PC-3 (cell line): ENCODE data around the gene PTPRN2. TPM values are rescaled to one million over a fixed set of nuclear protein-coding genes. Genes with fewer than 3 reads are reported as not detected.

Experiments
- ATAC-seq: fragments of 200-7000 bp; cut with Tn5 transposase; 2 replicates; pipeline ENCODE4 v1.9.1; 2020; ENCODE audit warnings: mild to moderate bottlenecking, moderate library complexity
- BruUV-seq: library from RNA; stranded (reverse); fragments of 400-500 nt; replicated peaks from 2 replicates; lab custom pipeline; 2021; lab: Mats Ljungman, UMichigan
- CTCF ChIA-PET: fragments of 300-600 bp; sonication (Branson Sonifier 250); formaldehyde crosslinking; loops from one replicate; lab custom pipeline; 2022; ENCODE audit warnings: antibody characterized with exemption; lab: Charles Lee
- POLR2A ChIA-PET: fragments of 300-600 bp; sonication (Branson Sonifier 250); formaldehyde crosslinking; loops from one replicate; lab custom pipeline; 2022; ENCODE audit warnings: antibody characterized with exemption; ENCODE audit not compliant: unreplicated experiment; lab: Charles Lee
- DNase-seq: peaks from one replicate; pipeline ENCODE4 v3.0.0-alpha.2; 2015
- H2AFZ ChIP-seq: fragments of 300-600 bp; sonication (generic); 2 replicates; pipeline ENCODE4 v1.6.0; 2016; ENCODE audit warnings: antibody characterized with exemption, low read length
- H3F3A ChIP-seq: fragments of 300-600 bp; sonication (generic); one replicate; pipeline ENCODE4 v1.6.0; 2017; ENCODE audit warnings: antibody characterized with exemption, low read length, control low read depth, mild to moderate bottlenecking; ENCODE audit not compliant: unreplicated experiment
- H3K27ac ChIP-seq: fragments of 300-600 bp; sonication (generic); 2 replicates; pipeline ENCODE4 v1.5.1; 2016; ENCODE audit warnings: mild to moderate bottlenecking, low read length
- H3K27me3 ChIP-seq: fragments of 300-600 bp; sonication (generic); 2 replicates; pipeline ENCODE4 v1.6.1; 2016; ENCODE audit warnings: low read length, mixed read lengths
- H3K36me3 ChIP-seq: fragments of 300-600 bp; sonication (generic); 2 replicates; pipeline ENCODE4 v1.6.1; 2016; ENCODE audit warnings: low read depth, mixed run types, low read length, mixed read lengths
- H3K4me1 ChIP-seq: fragments of 300-600 bp; sonication (generic); 2 replicates; pipeline ENCODE4 v1.5.1; 2016; ENCODE audit warnings: low read length; ENCODE audit not compliant: insufficient read depth
- H3K4me2 ChIP-seq: fragments of 300-600 bp; sonication (generic); 2 replicates; pipeline ENCODE4 v1.6.0; 2016; ENCODE audit warnings: low read length
- H3K4me3 ChIP-seq: fragments of 300-600 bp; sonication (generic); 2 replicates; pipeline ENCODE4 v1.5.1; 2016; ENCODE audit warnings: mild to moderate bottlenecking, low read length, mixed read lengths
- H3K79me2 ChIP-seq: fragments of 300-600 bp; sonication (generic); 2 replicates; pipeline ENCODE4 v1.6.1; 2017; ENCODE audit warnings: low read length, mixed read lengths
- H3K9ac ChIP-seq: fragments of 300-600 bp; sonication (generic); 2 replicates; pipeline ENCODE4 v1.6.0; 2016; ENCODE audit warnings: mild to moderate bottlenecking, low read length
- H3K9me2 ChIP-seq: fragments of 300-600 bp; sonication (generic); replicated peaks from 2 replicates; pipeline ENCODE4 v1.6.1; 2016; ENCODE audit warnings: mixed run types, low read length, mixed read lengths
- H3K9me3 ChIP-seq: fragments of 300-600 bp; sonication (generic); 2 replicates; pipeline ENCODE4 v1.6.1; 2016; ENCODE audit warnings: low read length, mixed read lengths
- H4K20me1 ChIP-seq: fragments of 300-600 bp; sonication (generic); 2 replicates; pipeline ENCODE4 v1.6.1; 2016; ENCODE audit warnings: low read length, mixed read lengths
- EZH2 ChIP-seq: fragments of 300-600 bp; sonication (generic); IDR thresholded peaks from one replicate; pipeline ENCODE4 v1.6.1; 2017; ENCODE audit warnings: antibody characterized with exemption, mild to moderate bottlenecking, low read length; ENCODE audit not compliant: unreplicated experiment
- EZH2phosphoT487 ChIP-seq: fragments of 300-600 bp; sonication (generic); IDR thresholded peaks from 2 replicates; pipeline ENCODE4 v1.6.1; 2018; ENCODE audit warnings: mild to moderate bottlenecking, antibody characterized with exemption, low read length, borderline replicate concordance
- intact Hi-C: fragments of 100-400 bp; cut with micrococcal nuclease; formaldehyde crosslinking; loops from 2 replicates; pipeline ENCODE4 v1.9.0; 2023
- total RNA-seq: library from RNA; depleted of rRNA; stranded (reverse); fragments of >200 nt; gene quantifications from 2 replicates; pipeline ENCODE4 v1.2.3, GENCODE V29; 2014
- TF ChIP-seq, protein P1 (sequence below): fragments of 300-600 bp; sonication (generic); conservative IDR thresholded peaks from 2 replicates; pipeline ENCODE4 v1.5.1; 2017; ENCODE audit warnings: antibody characterized with exemption, low read depth, mild to moderate bottlenecking, low read length

PTPRN2 gene
- total RNA-seq, 1 experiment from 2014 or later, result 3.2 TPM

DNA sequence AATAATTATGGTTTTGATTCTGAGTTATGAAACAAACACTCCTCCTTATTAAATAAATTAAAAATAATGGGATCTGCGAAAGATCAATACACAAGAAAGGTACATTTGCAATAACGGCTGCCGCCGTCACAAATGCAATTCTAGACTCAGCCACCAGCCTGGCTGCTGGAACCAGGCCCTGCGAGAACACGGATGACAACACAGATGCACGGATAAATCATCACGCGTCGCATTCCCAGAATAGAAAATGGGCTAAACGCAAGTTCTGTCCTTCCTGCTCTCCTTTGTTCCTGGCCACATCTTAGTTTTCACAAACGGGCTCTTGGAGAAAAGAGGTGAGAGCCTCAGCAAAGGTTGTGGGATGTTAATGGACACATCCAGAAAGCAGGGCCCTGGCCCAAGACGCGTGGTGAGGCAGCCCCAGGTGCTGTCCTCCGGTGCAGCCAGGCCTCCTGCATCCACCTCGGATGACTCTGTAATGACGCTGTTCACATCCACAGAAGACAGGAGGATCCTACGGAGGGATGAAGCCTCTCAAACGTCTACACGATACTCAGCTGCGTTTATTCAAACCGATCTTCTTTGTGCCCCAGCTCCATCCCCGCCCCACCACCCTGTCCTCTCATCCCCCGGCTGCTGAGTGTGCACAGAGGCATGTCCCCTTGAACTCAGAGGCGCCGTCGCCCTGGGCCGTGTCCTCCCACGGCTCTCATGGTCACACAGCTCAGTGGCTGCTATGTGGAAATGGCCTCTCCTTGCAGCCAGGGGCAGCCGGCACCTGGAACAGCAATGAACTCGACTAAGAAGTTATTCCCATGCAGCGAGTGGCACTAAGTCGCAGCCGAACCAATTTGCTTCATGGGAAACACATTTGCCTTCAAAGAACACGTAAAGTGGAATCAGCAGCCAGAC, 197.9 kb downstream of the PTPRN2 start:
- H3K27me3 ChIP-seq, result peaks cover 34% of the 10 kb centered on the region
- intact Hi-C loops, result no loop called here
- POLR2A ChIA-PET, result no interaction called here
- no peak overlapping the region for H3K27ac ChIP-seq
- no peak overlapping the region for H3K4me2 ChIP-seq
- H3K9me2 ChIP-seq, result no peaks in the 10 kb centered on the region
- CTCF ChIA-PET, result interaction anchor here (0.6 kb wide), 1 partner anchor 11 kb away, joined by 3 read pairs; no protein-coding TSS in a partner anchor
- TF ChIP-seq EZH2phosphoT487 (no peak), EZH2 (no peak)
- TF ChIP-seq, protein P1, sequence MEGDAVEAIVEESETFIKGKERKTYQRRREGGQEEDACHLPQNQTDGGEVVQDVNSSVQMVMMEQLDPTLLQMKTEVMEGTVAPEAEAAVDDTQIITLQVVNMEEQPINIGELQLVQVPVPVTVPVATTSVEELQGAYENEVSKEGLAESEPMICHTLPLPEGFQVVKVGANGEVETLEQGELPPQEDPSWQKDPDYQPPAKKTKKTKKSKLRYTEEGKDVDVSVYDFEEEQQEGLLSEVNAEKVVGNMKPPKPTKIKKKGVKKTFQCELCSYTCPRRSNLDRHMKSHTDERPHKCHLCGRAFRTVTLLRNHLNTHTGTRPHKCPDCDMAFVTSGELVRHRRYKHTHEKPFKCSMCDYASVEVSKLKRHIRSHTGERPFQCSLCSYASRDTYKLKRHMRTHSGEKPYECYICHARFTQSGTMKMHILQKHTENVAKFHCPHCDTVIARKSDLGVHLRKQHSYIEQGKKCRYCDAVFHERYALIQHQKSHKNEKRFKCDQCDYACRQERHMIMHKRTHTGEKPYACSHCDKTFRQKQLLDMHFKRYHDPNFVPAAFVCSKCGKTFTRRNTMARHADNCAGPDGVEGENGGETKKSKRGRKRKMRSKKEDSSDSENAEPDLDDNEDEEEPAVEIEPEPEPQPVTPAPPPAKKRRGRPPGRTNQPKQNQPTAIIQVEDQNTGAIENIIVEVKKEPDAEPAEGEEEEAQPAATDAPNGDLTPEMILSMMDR, result no peak
- no peak overlapping the region for H3K4me3 ChIP-seq
- no TSS peak for BruUV-seq
- ATAC-seq, result no peak
- DNase-seq, result no peak
- no peak overlapping the region for H3K9ac ChIP-seq
- H3K36me3 ChIP-seq, result no peaks in the 10 kb centered on the region
- H4K20me1 ChIP-seq, result no peaks in the 10 kb centered on the region
- H3K9me3 ChIP-seq, result no peaks in the 10 kb centered on the region
- no peaks in the 10 kb centered on the region for H3K4me1 ChIP-seq
- H3K79me2 ChIP-seq, result no peaks in the 10 kb centered on the region
- H3F3A ChIP-seq, result no peaks in the 10 kb centered on the region
- no peak overlapping the region for H2AFZ ChIP-seq

DNA sequence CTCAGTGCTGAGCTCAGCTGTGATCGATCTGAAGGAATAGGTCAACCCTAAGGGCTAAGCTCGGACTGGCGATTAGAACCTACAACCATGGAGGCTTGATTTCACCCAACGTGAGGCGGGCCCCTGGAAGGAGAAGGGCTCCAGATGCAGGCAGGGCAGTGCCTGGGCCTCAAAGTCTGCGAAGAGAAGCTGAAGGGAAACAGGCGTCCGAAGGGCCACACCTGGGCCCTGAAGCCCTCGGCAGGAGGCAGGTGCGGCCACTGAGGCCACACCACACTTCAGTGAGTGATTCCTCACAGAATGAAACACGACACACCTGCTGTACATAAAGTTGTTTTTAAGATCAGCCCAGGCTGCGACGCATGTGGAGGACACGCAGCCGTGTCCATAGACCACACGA, 198.7 kb downstream of the PTPRN2 start:
- Histone ChIP-seq H4K20me1 (no peaks in the 10 kb centered on the region), H3K79me2 (no peaks in the 10 kb centered on the region), H3K36me3 (no peaks in the 10 kb centered on the region), H3K4me1 (no peaks in the 10 kb centered on the region), H3K27ac (no peak overlapping the region), H3F3A (no peaks in the 10 kb centered on the region), H2AFZ (no peak overlapping the region), H3K9me3 (no peaks in the 10 kb centered on the region), H3K27me3 (peaks cover 41% of the 10 kb centered on the region), H3K4me2 (no peak overlapping the region), H3K9me2 (no peaks in the 10 kb centered on the region), H3K9ac (no peak overlapping the region), H3K4me3 (no peak overlapping the region)
- DNase-seq (no peak), ATAC-seq (no peak)
- POLR2A ChIA-PET, result no interaction called here
- TF ChIP-seq EZH2phosphoT487 (no peak), EZH2 (no peak)
- TF ChIP-seq, protein P1, result no peak
- no TSS peak for BruUV-seq
- CTCF ChIA-PET, result interaction anchor here (0.6 kb wide), 1 partner anchor 12 kb away, joined by 3 read pairs; no protein-coding TSS in a partner anchor
- intact Hi-C loops, result no loop called here

DNA sequence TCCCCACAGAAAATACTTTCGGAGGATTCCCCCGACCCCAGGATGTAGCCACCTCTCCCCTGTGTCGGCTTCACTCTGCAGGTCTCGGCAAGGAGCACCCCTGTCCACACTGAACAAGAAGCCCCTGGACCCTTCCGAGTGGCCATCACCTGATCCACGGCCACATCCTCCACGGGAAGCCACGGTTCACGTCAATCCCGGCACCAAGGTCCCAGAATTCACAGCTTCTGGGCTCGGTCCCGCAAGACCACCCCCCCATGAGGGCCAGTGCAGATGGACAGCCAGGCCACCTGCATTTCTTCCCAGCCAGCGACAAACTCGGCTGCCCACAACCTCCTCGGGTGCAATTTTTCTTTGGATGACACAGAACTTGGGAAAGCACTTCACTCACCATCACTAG, 199.6 kb downstream of the PTPRN2 start:
- H3K9me2 ChIP-seq, result no peaks in the 10 kb centered on the region
- ChIA-PET POLR2A (no interaction called here), CTCF (no interaction called here)
- no peak overlapping the region for H3K27ac ChIP-seq
- no peak for DNase-seq
- no peak overlapping the region for H3K4me3 ChIP-seq
- H3F3A ChIP-seq, result no peaks in the 10 kb centered on the region
- no peaks in the 10 kb centered on the region for H3K79me2 ChIP-seq
- peaks cover 50% of the 10 kb centered on the region for H3K27me3 ChIP-seq
- ATAC-seq, result no peak
- no peak overlapping the region for H3K9ac ChIP-seq
- no peaks in the 10 kb centered on the region for H3K4me1 ChIP-seq
- H4K20me1 ChIP-seq, result no peaks in the 10 kb centered on the region
- no peak overlapping the region for H3K4me2 ChIP-seq
- H2AFZ ChIP-seq, result no peak overlapping the region
- H3K36me3 ChIP-seq, result no peaks in the 10 kb centered on the region
- BruUV-seq, result no TSS peak
- TF ChIP-seq EZH2, result no peak
- TF ChIP-seq, protein P1, result no peak
- TF ChIP-seq EZH2phosphoT487, result no peak
- intact Hi-C loops, result no loop called here
- no peaks in the 10 kb centered on the region for H3K9me3 ChIP-seq
